AG09319 (cell line): ENCODE results near the gene RFWD3.

Experiments used
- DNase-seq: peaks from one replicate; pipeline ENCODE4 v3.0.0-alpha.2; 2010; ENCODE audit warnings: low read depth; ENCODE audit errors: extremely low read depth
- CTCF ChIP-seq: IDR thresholded peaks from 2 replicates; pipeline ENCODE4 v1.5.1; 2011; ENCODE audit warnings: low read depth, mild to moderate bottlenecking, inconsistent platforms, low read length, moderate library complexity

RFWD3 gene

DNA sequence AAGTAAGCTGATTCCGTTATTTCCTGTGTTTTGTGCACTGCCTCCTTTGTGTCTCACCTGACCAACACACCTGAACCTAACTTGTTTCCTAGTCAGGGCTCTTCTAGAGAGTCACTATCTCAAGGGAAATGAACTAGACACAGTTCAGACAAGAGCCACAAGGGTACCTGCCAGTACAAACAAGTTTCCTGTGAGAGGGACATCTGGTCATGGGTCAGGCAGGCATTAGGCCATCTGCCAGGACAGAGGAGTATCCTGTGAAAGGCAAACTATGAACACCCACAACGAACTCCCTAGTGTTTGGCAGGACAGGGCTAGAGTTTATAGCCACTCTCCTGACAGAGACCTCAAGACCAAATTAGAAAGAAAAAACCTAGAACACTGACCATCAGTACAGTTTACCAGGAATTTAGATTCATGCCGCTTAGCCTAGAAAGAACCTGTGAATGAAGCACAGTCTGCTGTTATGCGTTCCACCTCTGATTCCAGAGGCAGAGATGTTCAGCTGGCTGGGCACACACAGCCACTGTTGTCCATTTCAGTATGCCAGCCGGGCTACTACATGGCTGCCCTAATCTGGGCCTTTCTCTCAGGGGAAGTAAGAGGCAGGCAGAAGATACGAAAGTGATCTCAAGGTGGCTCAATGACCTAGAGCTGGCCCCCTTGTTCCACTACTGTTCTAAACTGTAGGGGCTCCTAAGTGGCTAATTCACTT lies 39.0 kb downstream of the RFWD3 start:
- DNase-seq = no peak
- TF ChIP-seq CTCF = no peak

- no peak for DNase-seq
- TF ChIP-seq CTCF = no peak
Observed at GRCh38 chr16:74626741-74627416, 39.8 kb downstream of the RFWD3 start.

GRCh38 chr16:74625500-74626350 lies 41.0 kb downstream of the RFWD3 start:
- TF ChIP-seq CTCF = no peak
- no peak for DNase-seq

DNA sequence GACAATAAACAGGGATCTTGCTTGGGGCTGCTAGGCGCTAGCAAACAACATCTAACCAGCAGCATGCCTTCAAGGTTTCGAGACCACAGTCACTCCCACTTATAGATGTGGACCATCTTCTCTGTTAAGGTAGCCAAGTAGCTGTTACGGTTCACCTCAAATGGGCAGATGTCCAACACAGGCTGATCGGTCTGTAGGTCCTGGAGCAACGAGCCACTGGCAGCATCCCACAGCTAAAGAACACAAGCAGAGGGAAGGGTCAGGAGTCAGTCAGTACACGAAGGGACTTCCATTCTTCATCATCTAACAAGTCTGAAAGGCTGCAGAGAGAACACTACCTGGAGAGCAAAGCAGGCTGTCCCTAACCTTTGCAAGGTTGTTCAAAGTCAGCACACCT lies 42.8 kb downstream of the RFWD3 start:
- no peak for DNase-seq
- TF ChIP-seq CTCF = no peak

- DNase-seq = no peak
- peak; percentile 55 for TF ChIP-seq CTCF
Observed at GRCh38 chr16:74623214-74623838, 43.4 kb downstream of the RFWD3 start.

DNA sequence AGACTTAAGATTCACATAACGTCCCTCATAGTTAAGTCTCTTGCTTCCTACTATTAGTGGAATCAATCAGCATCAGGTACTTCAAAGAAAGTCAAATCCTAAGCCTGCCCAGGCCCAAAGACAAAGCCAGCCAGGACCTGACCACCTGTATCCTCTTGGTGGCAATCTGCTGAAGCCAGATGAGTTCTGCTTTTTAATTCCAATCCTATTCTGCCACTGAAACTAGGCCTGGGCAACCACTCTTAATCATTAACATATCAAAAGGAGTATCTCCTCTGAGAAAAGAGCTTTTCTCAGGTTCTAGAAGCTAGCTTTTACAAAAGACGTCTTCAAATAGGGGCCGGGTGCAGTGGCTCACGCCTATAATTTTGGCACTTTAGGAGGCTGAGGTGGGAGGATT lies 44.7 kb downstream of the RFWD3 start:
- no peak for TF ChIP-seq CTCF
- no peak for DNase-seq
